GM18517 (cell line): Measurements from ENCODE around the gene CAPN9.

Experiments
- ATAC-seq: cut with Tn5 transposase; IDR thresholded peaks from one replicate; pipeline ENCODE4 v1.9.1; 2021; ENCODE audit warnings: mild to moderate bottlenecking, moderate library complexity; ENCODE audit not compliant: unreplicated experiment

The CAPN9 gene

DNA sequence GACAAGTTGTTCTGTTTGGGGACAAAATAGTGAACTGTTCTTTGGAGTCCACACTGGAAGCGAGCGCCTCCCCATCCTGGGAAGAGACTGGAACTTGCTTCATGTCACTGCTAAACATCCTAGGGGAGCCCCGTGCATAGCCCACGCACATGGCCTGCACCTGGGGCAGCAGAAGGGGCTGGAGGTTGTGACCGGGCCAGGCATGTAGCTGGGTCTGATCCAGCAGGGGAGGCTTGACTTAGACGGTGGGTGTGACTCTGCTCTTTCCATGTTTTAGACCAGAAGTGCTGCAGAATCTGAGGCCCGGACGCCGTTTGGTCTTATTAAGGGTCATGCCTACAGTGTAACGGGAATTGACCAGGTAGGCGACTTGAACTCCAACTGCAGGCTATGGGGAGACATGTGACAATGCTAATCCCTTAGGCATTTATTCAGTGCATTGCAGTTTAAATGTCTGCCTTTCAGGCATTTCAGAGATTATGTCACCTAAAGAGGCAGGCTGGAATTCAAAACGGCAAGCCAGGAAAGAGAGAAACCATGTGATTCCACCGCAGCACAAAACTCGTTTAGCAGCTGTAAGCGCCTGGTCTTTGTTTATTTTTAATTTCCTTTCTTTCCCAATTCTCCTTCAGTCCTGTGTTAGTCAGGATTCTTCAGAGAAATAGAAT lies 21.8 kb downstream of the CAPN9 start:
- no peak for ATAC-seq

DNA sequence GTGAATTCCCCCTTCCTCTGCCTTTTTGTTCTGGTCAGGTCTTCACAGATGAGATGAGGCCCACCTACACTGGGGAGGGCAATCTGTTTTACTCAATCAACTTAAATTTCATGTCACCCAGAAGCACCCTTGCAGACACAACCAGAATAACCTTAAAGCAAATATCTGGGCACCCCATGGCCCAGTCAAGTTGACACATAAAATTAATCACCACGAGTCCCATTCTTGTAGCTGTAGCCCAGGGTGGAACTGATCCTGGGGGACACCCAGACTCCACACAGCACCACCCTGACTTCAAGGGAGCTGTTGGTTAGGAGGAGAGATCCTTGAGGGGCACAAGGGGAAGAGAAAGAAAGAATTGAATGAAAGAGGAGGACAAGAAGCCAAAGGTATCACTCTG lies 23.1 kb downstream of the CAPN9 start:
- no peak for ATAC-seq

DNA sequence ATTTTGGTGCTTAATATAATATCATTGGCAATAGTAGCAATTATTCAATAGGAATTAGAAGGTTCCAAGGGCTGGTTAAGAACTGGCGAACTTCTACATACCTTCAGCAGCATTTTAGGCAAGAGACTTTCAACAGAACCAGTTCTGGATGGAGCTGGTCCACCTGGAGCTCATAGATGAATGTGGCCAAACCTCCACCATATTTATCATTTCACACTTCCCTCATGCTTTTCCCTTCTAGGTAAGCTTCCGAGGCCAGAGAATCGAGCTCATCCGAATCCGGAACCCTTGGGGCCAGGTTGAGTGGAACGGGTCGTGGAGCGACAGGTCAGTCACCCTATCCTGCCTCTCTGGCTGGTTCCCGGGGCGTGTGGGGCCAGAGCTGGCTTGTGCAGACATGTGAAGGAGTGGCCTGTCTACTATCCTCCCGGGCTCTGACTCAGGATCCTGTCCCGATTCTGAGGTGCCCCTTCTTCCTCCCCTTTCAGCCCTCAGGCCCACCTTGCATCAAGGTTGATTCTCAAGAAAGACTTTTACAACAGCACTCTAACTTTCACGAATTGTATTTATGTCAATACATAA lies 24.7 kb downstream of the CAPN9 start:
- no peak for ATAC-seq

DNA sequence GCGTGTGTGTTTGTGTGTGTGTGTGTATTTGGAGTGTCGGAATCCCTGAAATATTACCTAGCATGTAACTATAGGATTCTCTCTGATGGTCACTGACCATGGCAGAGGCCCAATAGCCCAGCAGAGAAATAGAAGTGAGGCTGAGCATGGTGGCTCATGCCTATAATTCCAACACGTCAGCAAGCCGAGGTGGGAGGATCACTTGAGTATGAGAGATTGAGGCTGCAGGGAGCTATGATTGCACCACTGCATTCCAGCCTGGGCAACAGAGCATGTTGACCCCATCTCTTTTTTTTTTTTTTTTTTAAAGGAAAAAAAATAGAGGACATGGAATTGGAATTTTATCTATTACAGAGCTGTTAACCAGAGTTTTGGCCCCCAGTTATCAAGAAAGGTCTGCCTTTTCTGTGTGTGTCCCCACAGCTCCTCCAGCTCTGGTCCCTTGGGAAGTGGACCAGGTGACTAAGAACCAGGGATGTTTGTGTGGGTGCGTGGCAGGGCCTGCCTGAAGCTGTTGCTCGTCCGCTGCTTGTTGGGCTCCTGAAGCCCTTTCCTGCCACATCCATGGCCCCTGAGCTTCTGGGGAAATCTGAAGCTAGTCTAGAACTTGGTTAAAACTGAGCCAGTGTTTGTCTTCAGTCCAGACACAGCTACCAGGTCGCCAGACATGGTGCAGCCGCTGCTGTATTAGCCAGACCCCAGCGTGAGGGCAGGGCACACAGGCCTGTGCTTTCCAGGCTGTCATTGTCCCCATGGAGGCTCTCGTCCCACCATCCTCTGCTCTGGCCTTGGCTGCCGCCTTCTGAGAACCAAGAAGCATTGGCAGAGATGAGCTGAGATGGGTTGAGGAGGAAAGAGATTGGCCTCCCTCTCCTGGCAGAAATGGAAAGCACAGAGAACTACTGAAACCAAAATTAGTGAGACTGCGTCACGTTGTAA lies 25.5 kb downstream of the CAPN9 start:
- ATAC-seq, result no peak

DNA sequence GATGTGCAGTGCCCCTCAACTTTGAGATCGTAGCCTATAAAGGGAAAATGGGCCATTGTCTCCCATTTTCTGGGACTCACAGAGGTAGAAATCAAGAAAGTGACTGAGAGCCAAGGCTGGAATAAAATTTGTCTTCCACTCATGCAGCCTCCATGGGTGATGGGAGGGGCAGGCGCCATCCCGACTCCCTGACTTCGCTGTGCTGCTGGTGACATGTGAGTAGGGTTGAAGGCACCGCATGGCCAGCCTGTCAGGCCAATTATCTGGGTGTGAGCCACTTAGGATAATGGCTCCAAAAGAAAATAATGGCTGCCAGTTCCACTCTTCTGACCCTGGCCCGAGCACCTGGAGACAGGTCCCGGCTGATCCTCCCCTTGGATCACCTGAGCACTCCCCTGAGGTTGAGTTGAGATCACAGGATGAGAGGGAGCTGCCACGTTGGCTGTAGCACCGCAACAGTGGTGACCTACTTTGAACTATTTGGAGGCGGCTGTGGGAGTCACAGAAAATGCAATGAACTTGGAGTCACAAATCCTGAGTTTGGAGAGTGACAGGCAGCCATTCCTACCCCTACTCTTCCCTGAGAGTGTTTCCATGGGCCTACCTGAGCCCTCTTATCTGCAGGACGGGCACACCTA lies 26.3 kb downstream of the CAPN9 start:
- ATAC-seq, result no peak

DNA sequence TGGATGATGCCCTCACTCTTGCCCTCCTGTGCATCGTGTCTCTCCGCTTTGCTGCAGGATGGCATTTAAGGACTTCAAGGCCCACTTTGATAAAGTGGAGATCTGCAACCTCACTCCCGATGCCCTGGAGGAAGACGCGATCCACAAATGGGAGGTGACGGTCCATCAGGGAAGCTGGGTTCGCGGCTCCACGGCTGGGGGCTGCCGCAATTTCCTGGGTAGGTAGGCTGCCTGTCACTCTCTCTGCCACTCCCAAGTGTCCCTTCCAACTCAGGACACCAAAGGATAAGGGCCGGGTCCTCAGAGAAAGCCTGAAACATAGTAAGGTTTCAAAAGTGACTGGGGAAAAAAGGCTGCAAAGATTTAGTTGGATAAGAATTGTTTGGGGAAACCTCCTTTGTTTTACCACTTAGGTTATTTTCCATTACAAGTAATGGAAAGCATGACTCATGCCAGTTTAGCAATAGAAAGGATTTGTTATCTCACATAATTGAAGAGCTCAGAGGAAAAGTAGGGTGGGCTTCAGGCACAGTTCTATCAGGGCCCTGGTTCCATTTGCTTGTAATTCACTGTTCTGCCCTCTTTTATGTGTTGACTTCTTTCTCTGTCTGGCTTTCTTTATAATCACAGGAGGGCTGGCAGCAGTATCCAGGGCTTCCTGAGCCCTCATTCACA lies 31.9 kb downstream of the CAPN9 start:
- ATAC-seq, result no peak

DNA sequence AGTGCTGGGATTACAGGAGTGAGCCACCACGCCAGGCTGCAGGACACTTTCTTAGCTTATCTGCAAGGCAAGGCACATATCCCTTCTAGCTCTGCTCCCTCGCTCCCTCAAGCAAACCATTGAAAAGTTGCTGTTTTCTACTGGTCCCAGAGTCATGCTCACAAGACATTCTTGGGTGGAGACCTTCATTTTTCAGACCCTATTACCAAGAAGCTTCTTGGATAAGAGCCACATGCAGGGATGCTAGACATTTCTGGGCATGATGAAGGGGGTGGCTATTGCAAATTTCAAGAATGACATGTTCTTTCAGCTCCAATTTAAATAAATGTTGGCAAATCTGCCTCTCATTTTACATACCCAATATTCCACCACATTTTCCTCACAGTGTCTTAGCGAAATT lies 33.9 kb downstream of the CAPN9 start:
- no peak for ATAC-seq

DNA sequence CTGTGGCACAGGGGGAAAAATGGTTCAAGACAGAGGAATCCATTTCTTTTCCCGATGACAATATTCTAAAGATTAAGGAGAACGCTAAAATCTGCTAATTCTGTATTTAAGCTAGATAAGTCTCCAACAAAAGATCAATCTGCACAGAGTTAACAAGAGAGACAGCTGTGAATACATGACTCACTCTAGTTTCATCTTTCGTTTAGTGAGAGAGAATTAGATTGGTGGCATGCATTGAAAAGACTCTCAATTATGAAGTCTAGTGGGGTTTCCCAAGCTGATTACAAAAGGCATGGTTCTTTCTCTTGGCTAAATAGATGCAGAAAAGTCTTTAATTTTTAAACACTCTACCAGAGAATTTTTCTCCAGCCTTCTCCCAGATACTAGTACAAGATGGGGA lies 34.4 kb downstream of the CAPN9 start:
- peak; percentile 61 for ATAC-seq

DNA sequence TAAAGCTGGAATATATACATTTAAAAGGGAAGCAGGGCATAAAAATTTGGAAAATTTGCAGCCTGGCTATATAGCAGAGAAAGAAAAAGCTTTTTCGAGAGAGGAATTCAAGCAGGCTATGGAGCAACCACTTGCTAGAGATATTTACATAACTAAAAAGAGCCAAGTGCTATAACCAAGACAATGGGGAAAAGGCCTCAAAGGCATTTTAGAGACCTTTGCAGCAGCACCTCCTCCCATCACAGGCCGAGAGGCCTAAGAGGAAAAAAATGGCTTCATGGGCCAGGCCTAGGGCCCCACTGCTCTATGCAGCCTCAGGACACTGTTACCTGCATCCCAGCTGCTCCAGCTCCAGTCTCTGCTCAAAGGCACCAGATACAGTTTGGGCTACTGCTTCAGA lies 37.0 kb downstream of the CAPN9 start:
- ATAC-seq, result no peak

DNA sequence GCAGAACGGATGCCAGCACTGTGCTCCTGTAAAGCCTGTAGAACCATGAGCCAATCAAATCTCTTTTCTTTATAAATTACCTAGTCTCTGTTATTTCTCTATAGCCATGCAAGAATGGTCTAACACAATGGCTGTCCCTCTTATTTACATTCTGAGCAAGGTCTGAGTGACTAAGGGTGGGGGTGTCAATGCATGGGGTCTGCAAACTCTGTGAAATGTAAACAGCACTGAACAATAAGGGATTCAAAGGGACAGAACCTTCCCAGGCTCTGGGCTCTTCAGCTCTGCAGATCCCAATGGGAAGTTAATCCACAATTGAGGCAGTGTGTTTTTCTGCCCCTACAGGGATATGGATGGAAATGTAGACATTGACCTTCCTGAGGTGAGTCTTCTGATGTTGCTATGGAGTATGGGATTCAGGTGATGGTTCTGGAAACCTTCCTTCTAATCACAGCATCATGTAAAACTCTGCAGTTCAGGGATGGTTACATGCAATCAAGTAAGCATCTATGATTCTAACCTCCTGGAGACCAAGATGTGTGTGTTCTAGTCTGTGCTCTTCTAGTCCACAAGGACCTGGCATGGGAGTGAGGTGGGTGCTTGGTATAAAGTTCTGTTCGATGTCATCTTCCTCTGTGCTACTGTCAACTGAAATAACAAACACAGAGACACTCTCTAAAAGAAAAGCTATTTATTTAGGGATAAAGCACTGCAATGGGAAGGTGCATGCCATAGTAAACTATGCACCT lies 38.6 kb downstream of the CAPN9 start:
- ATAC-seq, result no peak

DNA sequence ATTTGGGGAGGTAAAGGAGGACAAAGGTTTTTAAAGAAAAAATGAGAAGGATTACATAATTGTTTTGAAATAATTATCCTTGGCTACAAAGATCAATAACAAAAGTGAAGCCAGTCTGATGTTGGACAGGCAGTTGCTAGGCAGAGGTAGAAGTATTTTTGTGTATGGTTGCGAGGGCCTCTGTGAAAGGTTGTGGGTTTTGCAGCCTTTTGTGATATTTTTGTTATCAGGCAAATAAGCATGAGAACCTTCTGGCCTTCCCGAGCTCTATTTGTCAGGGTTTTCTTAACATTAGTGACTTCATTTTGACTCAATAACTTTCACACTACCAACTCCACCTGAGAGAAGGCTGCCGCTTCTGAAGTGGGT lies 39.2 kb downstream of the CAPN9 start:
- no peak for ATAC-seq

DNA sequence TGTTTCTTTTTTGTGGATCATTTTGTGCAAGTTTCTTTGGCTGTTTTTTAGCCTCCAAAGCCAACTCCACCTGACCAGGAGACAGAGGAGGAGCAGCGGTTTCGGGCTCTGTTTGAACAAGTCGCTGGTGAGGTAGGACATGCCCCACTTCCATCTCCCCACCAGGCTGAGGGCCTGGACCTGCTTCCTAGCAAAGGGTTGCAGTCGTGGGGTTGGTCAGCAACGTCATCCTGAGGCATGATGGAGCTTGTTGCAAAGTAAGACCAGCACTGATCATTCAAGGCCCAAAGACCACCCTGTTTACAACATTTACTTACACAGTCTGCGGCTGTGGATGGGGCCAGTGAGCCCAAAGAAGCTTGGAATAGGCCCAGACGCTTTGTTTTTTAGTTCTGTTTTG lies 40.3 kb downstream of the CAPN9 start:
- no peak for ATAC-seq

DNA sequence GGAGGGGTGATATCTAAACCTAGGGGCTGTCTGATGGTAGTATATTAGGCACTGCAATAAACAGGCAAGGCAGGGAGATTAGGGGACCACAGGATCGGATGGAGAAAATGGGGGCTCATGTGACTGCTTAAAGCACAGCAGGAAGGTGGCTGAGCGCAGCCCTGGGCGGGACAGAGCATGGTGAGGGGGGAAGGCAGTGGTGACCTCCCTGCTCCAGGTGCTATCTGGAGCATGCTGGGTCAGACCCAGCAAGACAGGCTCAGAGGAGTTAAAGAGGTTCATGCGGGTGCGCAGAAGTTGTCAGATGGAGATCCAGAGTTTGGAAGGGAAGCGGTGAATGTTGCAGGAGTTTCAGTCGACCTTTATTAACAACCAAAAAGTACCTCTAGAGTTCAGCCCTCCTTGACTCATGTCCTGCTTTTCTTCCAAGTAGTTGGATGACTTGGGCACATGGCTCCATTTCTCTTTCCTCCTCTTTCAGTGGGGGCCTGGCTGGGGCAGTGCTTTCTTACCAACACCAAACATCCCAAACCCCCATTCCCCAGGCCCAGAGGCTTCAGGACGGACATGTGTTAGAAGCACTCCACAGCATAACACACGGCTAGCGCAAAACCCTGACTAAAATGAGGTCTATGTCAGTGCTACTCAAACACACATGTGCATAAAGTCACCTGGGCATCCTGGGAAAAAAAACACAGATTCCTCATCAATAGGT lies 41.5 kb downstream of the CAPN9 start:
- no peak for ATAC-seq

DNA sequence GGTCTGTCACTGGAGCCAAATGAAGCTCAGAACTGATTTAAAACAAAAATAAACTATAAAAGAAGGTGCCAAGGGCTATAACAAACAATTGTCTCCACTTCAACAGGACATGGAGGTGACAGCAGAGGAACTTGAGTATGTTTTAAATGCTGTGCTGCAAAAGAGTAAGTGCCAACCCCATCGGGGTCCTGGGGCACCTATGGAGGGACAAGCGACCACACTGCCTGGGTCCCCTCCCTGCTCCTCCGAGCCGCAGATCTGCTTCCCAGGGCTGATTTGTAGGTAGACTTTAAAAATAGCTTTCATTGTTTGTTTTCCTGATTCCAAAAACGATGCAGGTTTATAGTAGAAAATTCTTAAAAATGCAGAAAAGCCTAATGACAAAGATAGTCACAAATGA lies 42.8 kb downstream of the CAPN9 start:
- ATAC-seq, result no peak

DNA sequence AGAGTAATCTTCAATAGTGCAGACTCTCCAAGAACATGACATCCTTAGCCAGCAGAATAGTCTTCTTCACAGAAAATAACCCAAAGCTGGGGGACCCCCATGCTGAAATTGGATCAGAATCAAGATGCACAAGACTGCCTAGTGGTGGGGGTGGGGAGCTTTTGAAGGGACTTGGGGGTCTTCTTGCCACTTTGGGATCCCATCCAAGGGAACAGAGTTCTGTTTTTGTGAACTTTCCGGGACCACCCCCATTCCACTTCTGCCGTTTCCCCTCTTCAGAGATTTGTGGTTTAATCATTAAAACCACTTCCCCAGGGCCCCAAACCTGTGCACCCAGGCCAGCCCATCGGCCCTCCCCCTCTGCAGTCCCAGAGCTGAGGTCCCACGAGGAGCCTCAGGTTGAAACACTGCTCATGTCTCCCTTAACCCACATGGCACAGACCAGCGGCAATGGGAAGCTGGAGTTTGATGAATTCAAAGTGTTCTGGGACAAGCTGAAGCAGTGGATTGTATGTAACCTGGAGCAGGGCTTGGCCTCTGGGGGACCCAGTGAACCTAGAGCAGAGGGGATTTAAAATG lies 44.9 kb downstream of the CAPN9 start:
- no peak for ATAC-seq

DNA sequence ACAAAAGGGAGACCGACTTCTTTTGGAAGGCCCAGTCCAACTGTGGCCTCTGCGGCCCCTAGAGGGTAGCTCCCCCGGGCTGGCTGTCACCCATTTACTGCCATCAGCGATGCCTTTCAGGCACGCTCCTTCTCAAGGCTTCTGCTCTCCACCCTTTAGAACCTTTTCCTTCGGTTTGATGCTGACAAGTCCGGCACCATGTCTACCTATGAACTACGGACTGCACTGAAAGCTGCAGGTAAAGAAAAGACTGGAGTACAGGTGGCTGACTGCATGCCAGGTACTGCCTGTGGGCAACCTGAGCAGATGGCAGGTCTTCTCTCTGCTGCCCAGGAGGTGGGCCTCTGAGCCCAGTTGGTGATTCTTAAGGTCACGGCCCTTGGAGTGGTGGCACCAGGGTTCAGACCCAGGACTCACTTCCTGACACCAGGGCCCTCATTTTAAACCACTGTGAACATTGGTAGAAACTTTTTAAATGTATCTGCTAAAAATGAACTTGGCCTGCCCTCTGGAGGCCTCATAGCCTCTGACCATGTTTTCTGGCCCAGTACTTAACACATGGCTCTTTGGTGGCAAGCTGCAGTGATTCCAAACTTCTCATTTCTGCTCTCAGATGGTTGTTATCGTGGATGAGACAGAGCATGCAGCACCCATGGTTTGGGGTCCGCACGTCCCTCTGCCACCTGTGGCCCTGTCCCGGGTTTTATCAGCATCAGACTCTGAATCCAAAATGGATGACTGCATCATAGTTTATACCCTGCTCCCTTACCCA lies 45.7 kb downstream of the CAPN9 start:
- no peak for ATAC-seq

DNA sequence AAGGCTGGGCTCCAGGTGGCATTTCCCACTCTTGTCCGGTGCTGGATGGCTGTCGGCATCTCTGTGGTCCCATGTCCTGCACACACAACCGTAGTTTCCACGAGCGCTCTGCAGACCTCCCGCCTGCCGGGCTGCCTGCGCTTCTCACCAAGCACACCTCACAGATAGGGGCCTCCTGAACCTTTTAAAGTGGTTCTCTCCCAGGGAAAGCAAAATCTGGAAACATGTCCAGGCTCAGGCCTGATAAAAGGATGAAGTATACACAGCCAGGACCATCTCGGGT lies 46.2 kb downstream of the CAPN9 start:
- no peak for ATAC-seq

DNA sequence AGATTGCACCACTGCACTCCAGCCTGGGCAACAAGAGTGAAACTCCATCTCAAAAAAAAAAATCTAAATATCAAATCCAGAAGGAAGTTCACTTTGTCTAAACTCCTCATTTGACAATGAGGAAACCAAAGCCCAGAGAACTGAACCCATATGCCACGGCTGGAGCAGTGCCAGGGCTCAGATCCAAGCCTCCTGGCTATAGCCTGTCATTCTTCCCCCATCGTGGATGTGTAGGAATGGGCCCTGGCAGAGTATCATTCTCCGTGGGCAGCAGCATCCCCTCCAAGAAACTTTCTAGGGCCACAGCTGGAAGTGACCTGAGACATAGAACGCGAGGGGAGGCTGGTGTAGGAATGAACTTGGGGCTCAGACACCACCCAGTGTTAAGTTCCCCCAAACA lies 47.2 kb downstream of the CAPN9 start:
- no peak for ATAC-seq
